ENCODE data around the gene DDX53.

DDX53 gene

DNA sequence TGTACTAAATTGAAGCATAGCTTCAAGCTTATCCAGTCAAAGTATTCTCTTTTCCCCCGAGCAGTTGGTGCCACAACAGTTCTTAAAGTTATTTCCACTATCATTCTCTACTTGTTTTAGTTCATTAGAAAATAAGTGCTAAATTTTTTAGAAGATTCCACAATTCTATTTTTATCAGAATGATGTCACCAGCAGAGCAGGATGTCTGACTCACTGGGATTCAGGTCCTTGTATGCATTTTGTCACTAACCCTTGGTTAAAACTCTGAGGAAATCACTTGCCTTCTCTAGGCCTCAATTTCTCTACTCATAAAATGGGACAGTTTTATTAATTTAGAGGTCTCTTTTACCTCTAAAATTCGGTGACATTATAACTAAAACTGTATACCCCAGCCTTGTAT lies 3.4 kb downstream of the DDX53 start:
- no peak for TF ChIP-seq NFIC (IDR thresholded peaks at IDR 0.05)
- no peak for TF ChIP-seq CEBPB (IDR thresholded peaks at IDR 0.05)
- no peak for TF ChIP-seq EGR1 (IDR thresholded peaks at IDR 0.05)
- TF ChIP-seq YY1 (IDR thresholded peaks at IDR 0.05; ENCODE audit: low read depth) = no peak
- no peak for TF ChIP-seq TEAD4 (IDR thresholded peaks at IDR 0.05)
- TF ChIP-seq ZBTB7A (IDR thresholded peaks at IDR 0.05; ENCODE audit: low read depth) = no peak
- no peak for TF ChIP-seq CREB1 (IDR thresholded peaks at IDR 0.05; ENCODE audit: low read depth)
- no peak for TF ChIP-seq EP300 (IDR thresholded peaks at IDR 0.05; ENCODE audit: borderline replicate concordance)

DNA sequence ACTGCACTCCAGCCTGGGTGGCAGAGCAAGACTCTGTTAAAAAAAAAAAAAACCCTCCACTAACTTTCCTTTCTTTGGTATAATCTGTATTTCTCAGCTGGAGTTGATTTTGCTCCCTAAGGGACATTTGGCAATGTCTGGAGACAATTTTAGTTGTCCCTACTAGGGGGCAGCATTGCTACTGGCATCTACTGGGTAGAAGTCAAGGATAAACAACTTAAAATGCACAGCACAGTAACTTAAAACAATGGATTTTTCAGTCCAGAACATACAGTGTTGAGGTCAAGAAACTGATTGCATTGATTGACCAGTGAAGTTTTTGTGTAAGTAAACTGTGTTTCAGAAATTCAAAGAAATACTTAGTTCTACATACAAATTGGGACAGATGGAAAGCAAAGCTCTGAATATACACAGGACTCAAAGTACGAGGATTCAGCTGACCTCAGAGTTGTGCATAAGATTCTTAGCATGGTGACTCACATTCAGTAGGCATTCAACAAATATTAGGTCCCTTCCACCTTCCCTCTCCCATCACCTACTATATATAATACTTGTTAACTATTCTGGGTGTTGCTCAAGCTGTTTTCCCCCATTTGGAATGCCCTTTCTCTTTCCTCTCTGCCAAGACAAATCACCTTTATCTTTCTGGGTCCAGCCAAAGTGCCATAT lies 8.8 kb downstream of the DDX53 start:
- TF ChIP-seq CREB1 (IDR thresholded peaks at IDR 0.05; ENCODE audit: low read depth) (no peak), RAD21 (IDR thresholded peaks at IDR 0.05; ENCODE audit: low read depth) (peak; percentile 68)

DNA sequence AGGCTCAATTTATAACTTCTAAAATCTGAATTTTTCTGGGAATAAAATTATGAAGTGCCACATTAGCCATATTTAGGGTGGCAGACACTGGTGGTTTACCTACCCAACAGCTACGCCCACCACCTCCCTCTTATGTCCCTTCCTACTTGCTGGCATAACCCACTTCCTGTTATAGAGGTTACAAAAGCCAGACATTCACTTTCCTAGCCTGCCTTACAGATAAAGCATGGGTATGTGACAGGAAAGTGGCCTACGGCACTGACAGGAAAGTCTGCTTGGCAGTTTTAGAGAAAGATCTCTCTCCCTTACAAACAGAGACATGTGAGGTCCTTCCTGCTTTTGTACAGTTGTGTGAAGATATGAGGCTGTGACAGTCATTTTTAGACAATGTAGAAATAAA lies 12.4 kb downstream of the DDX53 start:
- TF ChIP-seq, protein P1, sequence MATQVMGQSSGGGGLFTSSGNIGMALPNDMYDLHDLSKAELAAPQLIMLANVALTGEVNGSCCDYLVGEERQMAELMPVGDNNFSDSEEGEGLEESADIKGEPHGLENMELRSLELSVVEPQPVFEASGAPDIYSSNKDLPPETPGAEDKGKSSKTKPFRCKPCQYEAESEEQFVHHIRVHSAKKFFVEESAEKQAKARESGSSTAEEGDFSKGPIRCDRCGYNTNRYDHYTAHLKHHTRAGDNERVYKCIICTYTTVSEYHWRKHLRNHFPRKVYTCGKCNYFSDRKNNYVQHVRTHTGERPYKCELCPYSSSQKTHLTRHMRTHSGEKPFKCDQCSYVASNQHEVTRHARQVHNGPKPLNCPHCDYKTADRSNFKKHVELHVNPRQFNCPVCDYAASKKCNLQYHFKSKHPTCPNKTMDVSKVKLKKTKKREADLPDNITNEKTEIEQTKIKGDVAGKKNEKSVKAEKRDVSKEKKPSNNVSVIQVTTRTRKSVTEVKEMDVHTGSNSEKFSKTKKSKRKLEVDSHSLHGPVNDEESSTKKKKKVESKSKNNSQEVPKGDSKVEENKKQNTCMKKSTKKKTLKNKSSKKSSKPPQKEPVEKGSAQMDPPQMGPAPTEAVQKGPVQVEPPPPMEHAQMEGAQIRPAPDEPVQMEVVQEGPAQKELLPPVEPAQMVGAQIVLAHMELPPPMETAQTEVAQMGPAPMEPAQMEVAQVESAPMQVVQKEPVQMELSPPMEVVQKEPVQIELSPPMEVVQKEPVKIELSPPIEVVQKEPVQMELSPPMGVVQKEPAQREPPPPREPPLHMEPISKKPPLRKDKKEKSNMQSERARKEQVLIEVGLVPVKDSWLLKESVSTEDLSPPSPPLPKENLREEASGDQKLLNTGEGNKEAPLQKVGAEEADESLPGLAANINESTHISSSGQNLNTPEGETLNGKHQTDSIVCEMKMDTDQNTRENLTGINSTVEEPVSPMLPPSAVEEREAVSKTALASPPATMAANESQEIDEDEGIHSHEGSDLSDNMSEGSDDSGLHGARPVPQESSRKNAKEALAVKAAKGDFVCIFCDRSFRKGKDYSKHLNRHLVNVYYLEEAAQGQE (IDR thresholded peaks at IDR 0.05; ENCODE audit: low read depth) = no peak
- TF ChIP-seq RAD21 (IDR thresholded peaks at IDR 0.05; ENCODE audit: low read depth) (no peak), TCF12 (IDR thresholded peaks at IDR 0.05; ENCODE audit: low read depth) (no peak), FOXM1 (IDR thresholded peaks at IDR 0.05; ENCODE audit: borderline replicate concordance, low read depth) (no peak), ZBTB7A (IDR thresholded peaks at IDR 0.05; ENCODE audit: low read depth) (no peak), CEBPB (IDR thresholded peaks at IDR 0.05) (no peak), NFIC (IDR thresholded peaks at IDR 0.05) (no peak), EP300 (IDR thresholded peaks at IDR 0.05; ENCODE audit: borderline replicate concordance) (no peak), TEAD4 (IDR thresholded peaks at IDR 0.05) (no peak), YY1 (IDR thresholded peaks at IDR 0.05; ENCODE audit: low read depth) (no peak), EGR1 (IDR thresholded peaks at IDR 0.05) (no peak)
- TF ChIP-seq, protein P2, sequence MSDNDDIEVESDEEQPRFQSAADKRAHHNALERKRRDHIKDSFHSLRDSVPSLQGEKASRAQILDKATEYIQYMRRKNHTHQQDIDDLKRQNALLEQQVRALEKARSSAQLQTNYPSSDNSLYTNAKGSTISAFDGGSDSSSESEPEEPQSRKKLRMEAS (IDR thresholded peaks at IDR 0.05) = no peak
- TF ChIP-seq, protein P3, sequence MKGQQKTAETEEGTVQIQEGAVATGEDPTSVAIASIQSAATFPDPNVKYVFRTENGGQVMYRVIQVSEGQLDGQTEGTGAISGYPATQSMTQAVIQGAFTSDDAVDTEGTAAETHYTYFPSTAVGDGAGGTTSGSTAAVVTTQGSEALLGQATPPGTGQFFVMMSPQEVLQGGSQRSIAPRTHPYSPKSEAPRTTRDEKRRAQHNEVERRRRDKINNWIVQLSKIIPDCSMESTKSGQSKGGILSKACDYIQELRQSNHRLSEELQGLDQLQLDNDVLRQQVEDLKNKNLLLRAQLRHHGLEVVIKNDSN (IDR thresholded peaks at IDR 0.05) = no peak

DNA sequence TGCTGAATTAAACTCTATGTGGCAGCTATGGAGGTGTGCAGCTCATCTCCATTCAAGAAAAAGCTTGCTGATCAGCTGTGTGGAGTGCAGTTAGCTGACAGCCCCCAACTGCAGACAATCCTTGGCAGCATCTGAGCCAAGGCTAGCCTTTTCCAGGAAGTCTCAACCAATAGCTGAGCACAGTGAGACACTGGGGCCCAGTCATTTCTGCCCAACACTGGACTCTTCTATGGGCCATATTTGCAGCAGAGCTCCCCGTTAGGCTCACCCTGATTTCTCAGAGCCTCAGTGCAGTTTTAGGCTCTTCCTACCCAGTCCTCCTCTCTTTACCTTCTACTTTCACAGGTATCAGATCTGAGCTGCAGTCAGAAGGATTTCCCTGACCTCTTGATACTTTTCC lies 12.9 kb downstream of the DDX53 start:
- TF ChIP-seq FOXM1 (IDR thresholded peaks at IDR 0.05; ENCODE audit: borderline replicate concordance, low read depth) (no peak), YY1 (IDR thresholded peaks at IDR 0.05; ENCODE audit: low read depth) (no peak), NFIC (IDR thresholded peaks at IDR 0.05) (no peak), EP300 (IDR thresholded peaks at IDR 0.05; ENCODE audit: borderline replicate concordance) (no peak), CEBPB (IDR thresholded peaks at IDR 0.05) (no peak), TAF1 (IDR thresholded peaks at IDR 0.05; ENCODE audit: low read depth) (no peak), CREB1 (IDR thresholded peaks at IDR 0.05; ENCODE audit: low read depth) (no peak), EGR1 (IDR thresholded peaks at IDR 0.05) (no peak), TEAD4 (IDR thresholded peaks at IDR 0.05) (no peak), TCF12 (IDR thresholded peaks at IDR 0.05; ENCODE audit: low read depth) (no peak), ZBTB7A (IDR thresholded peaks at IDR 0.05; ENCODE audit: low read depth) (no peak), RAD21 (IDR thresholded peaks at IDR 0.05; ENCODE audit: low read depth) (no peak)
- TF ChIP-seq, protein P2 (IDR thresholded peaks at IDR 0.05) = no peak
- TF ChIP-seq, protein P3 (IDR thresholded peaks at IDR 0.05) = no peak
- TF ChIP-seq, protein P1 (IDR thresholded peaks at IDR 0.05; ENCODE audit: low read depth) = no peak

DNA sequence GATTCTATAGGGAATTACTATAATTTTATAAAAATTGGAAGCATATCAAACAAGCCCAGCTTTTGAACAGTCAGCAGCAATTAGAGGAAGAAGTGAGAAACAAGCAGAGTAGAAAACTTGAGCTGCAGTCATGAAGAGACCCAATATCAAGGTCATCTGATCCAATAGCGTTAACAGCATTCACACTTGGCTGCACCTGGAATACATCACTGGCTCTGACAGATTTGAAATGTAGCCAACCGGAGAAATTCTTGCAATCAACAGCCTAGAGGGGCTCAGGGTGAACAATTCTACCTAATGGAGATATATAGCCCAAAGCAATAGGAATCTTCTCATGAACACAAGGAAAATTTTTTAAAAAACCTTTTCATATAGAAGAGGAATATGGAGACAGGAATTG lies 13.6 kb downstream of the DDX53 start:
- TF ChIP-seq, protein P1 (IDR thresholded peaks at IDR 0.05; ENCODE audit: low read depth) = no peak
- TF ChIP-seq FOXM1 (IDR thresholded peaks at IDR 0.05; ENCODE audit: borderline replicate concordance, low read depth) (0 out of 2 replicates have a peak, but pooled peaks have one; percentile 22), NFIC (IDR thresholded peaks at IDR 0.05) (peak; percentile 13; the same call in 1 of the 2 replicates)

Data from Ishikawa (cell line).